Activated CD4-positive, CD25-positive, alpha-beta regulatory T cell treated with anti-CD3 and anti-CD28 coated beads, Interleukin-2, amount 50 U/mL, for 16 hours (primary cell): ENCODE measurements around the gene GLRA2.

Source experiments
- DNase-seq: peaks from one replicate; pipeline ENCODE4 v3.0.0-alpha.2; 2020; ENCODE audit warnings: low read depth, low spot score

The GLRA2 gene

GRCh38 chrX:14529290-14529989, at the start of gene GLRA2:
TSS of gene GLRA2 (plus strand) at chrX:14529536. CDS start at chrX:14530058, 522 bp downstream.
- no peak for DNase-seq

- no peak for DNase-seq
Measured at GRCh38 chrX:14489437-14489836, 39.9 kb upstream of the GLRA2 start.

DNA sequence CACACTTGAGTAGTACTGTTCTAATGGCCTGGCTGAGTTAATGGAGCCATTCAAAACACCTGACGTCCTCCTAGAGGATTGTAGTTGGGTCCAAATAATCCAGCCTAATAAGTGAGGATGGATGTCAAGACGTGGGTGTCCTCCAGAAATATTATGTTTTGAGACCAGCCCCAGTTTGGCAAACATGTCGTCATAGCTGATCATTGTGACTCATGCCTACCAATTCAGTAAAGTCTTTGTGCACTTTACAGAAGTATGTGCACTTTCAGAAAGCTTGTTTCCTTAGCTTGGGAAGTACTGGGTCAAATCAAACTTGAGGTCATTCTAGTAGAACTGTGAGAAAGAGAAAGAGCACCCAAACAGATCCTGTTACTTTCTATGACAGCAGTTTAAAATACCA, 37.6 kb upstream of the GLRA2 start:
- no peak for DNase-seq

- DNase-seq = no peak
Measured at GRCh38 chrX:14496674-14497073, 32.7 kb upstream of the GLRA2 start.

DNA sequence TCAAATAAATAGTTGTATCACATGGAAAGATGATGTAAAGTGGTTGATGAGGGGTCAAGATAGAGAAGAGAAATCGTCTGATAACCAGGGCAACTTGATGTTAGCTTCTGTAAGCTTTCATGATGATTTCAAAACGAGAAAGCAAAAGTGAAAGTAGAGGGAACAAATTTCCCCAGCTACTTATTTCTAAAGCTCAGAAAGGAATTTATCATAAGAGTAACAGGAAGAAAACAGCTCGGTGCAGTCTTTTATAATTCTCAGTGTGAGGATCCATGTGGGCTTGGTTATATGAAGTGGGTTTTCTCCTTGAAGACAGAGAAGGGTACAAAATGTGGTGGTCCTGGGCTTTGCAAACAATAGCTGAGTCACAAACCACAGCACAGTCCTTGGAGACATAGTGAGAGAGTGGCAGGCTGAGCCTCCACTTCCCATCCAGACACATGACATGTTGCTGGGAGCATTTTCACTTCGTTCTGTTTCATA, 32.1 kb upstream of the GLRA2 start:
- no peak for DNase-seq

DNA sequence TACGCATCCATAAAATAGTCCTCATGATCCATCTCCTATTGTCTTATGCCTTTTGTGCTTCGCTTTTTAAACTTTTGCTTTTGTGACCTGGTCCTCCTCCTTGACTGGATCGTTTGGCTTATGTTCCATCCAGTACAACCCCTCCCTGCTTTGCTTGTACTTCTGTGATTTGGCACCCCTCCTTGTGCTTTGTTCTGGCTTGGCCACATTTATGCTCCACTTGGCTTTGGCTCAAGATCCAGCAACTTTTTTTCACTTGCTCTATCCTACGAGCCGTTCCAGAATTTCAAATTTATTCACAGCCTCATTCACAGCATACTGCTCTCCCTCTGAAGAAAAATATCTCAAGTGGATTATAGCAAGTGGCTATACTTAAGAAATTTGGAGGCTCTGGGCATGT, 28.0 kb upstream of the GLRA2 start:
- DNase-seq = no peak

- no peak for DNase-seq
Measured at GRCh38 chrX:14504960-14505538, 24.3 kb upstream of the GLRA2 start.

DNA sequence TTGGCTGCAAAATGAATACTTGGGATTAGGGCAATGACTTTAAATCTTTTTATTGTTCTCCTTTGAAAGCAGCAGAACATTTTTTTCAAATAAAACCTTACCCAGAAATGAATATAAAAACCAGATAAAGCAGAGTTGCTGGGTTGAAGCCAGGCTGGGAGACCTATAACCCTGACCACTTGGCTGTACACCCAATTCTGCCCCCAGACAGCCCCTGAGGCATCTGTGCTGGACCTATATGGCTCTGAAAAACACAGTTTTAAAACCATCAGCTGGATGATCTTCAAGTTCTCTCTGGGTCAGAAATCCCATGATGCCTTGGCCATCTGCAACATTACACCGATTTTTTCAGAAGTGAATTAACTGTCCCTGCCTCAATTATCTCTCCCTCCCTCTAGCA, 23.7 kb upstream of the GLRA2 start:
- DNase-seq = no peak

- no peak for DNase-seq
Measured at GRCh38 chrX:14506866-14507265, 22.5 kb upstream of the GLRA2 start.

GRCh38 chrX:14508025-14508690, 21.2 kb upstream of the GLRA2 start:
- no peak for DNase-seq

GRCh38 chrX:14509325-14510057, 19.8 kb upstream of the GLRA2 start:
- DNase-seq = no peak

DNA sequence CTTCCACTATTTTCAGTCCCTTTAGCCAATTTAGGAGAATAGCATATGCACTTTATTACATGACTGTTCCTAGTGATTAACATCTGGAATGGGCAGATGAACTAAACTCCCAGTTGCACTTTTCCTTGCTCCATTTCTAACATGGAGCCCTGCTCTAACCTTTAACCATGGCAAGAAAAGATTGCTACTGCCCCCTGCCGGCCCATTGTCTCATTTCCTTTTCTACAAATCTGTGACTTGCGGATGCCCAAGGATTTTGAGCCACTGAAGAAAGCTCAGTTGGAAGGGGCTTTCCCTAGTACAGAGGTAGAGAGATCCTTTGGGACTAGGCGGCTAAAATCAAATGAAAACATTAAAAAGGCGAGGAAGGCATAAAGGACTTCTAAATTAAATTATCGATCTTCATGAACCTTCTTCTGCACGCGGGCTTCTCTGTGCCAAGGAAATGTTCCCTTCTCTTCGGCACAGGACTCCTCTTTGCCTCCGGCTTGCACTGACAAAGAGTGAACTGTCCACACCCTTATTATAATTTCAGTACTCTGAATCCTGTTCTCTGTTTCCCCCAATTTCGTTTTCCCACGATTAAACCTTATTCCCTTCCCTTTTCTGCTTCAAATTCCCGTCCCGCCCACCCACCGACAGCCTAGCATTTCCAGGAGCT, 577 bp upstream of the GLRA2 start:
- peak; percentile 5 for DNase-seq

DNA sequence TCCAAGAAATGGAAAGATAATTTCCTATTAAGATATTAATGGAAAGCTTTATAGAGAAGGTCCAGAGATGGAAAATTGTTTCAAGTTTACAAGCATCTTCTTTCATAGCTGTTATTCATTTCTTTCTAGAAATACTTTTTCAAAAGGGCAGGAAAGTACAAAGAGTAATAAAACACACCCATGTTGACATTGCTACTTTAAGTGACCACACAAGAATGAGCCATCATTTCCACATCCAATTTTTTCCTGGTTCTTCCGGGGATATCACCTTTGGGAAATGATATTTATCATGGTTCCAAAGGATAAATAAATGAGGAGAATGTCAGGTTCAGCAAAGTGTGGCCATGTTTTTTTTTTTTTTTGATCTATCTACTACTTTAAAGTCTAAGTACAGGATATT, 4.5 kb downstream of the GLRA2 start:
- no peak for DNase-seq

- DNase-seq = no peak
Measured at GRCh38 chrX:14546190-14546589, 16.9 kb downstream of the GLRA2 start.

GRCh38 chrX:14554131-14554715, 24.9 kb downstream of the GLRA2 start:
- no peak for DNase-seq

- DNase-seq = no peak
Measured at GRCh38 chrX:14564058-14564457, 34.7 kb downstream of the GLRA2 start.

DNA sequence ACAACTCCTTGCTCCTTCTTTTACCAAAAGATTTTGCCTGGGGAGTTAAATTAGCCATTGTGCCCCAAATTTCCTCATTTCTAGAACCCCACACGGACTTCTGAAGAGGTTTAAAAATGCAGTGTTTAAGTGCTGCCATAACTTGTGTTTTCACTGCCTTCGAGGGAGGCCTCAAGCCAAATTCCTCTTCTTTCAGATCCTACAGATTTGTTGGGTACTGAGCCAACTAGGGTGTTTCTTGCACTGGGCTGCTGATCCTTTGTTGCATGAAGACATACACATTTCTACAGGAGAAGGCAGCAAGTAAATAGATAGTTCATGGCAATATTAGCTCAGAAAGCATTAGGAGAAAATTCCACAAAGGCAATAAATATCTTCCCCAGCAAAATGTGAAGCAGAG, 43.8 kb downstream of the GLRA2 start:
- no peak for DNase-seq

GRCh38 chrX:14581081-14581480, 51.7 kb downstream of the GLRA2 start:
- DNase-seq = no peak

- no peak for DNase-seq
Measured at GRCh38 chrX:14584548-14584947, 55.2 kb downstream of the GLRA2 start.

- no peak for DNase-seq
Measured at GRCh38 chrX:14590216-14590615, 60.9 kb downstream of the GLRA2 start.

- DNase-seq = no peak
Measured at GRCh38 chrX:14590693-14591424, 61.5 kb downstream of the GLRA2 start.
